NCI-H526 (cell line): Measurements from ENCODE around the gene MPL.
"Not testable (repeated sequence)": the region's sequence is repeated elsewhere in the genome, so short reads cannot be mapped to it uniquely, and the experiment has no call there.

Experiments
- DNase-seq, 2 experiments: peaks; one replicate each; lab custom pipeline; 2025; lab: John Stamatoyannopoulos, UW

The MPL gene

GRCh38 chr1:43377831-43378230, 40.2 kb downstream of the MPL start:
- no peak for DNase-seq

DNA sequence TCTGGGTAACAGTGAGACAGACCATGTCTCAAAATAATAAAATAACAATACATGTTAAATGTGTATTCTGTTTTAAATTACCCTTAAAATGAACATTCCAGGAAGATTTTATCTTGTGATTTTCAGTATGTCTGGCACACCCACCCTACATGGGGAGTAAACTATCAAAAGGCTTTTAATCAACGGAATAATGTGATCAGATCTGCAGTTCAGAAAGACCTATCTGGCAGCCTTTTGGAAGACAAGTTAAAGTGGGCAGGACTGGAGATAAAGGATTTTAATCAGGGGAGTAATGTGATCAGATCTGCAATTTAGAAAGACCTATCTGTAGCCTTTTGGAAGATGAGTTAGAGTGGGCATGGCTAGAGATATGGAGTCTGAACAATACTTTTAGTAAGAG, 41.9 kb downstream of the MPL start:
- no peak for DNase-seq

GRCh38 chr1:43381612-43382011, 44.0 kb downstream of the MPL start:
- no peak for DNase-seq

DNA sequence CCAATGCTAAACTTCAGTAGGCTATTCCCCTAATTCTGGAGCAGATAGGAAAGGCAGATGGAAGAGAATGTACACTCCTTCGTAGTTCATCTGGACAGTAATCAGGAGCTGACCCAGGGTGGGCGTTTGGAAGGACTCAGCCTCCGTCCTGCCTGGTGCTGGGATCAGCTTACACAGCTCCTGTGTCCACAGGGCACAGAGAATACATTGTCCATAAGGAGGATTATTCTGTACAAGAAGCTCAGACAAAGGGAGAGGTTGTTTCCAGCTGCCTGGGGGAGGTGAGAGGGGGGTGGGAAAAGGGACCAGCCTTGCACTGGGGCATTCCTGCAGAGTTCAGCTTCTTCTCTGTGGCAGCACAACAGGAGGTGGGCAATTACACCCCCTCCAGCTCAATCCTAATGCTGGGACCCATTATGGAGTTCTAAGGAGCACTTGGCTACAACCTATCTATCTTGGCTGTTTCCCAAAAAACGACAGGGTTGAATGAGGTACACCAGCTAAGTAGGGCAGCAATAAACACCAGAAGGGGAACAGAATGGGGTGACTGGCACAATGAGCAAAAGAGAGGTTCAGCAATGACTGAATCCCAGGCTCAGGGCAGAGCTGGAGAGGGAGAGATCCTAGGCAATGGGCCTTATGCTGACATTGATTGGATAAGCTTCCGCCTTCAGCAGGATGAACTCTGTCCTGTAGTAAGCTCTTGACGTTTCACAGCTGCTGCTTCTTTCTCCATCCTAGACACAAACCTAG, 44.6 kb downstream of the MPL start:
- DNase-seq: no peak

- peak in 1 of 2 experiments; percentile 28 for DNase-seq
These were observed 45.8 kb downstream of the MPL start for GRCh38 chr1:43383449-43383848.

DNA sequence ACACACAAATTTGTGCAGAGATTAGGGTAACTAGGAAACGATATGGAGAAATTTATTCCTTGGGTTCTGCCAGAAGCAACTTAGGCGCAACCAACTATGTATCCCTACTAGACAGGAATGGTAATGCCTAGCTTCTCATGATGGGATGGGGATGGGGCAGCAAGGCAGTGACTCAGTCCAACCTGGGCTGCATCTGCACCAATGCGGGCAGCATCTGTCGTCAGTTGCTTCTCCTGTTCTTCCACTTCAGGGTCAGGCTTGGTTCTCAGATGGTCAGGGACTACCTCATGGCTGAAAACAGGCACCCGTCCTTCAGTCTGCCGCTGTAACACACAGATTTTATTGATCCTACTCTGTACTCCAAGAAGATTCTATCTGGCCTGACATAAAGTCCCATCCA, 49.1 kb downstream of the MPL start:
- DNase-seq: no peak

DNA sequence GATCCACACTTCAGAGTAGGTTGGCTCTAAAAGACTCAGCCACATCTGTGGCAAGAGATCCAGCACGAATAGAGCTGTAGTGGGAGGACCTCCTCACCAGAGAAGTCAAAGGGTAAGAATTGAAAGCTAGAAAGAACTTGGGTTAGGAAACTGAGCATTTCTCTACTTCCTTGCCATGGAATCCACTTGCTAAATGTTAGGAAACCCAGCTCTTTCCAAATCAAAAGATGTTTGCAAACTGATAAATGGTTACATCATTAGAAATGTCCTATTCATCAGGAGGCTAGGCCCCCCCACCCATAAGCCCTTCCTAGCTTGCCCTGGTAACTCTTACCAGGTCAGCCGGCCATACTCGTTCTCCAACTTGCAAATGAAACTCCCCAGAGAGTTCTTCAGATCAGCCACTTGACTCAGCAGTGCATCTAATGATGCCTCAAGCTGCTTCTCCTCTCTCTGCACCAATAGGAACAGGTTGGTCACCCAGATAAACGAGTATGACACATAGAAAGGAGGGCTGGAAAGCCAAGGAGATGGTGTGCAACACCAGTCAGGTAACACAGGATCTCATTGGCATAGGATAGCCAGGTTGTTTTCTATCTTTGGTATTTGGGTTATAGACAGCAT, 50.5 kb downstream of the MPL start:
- DNase-seq: no peak

DNA sequence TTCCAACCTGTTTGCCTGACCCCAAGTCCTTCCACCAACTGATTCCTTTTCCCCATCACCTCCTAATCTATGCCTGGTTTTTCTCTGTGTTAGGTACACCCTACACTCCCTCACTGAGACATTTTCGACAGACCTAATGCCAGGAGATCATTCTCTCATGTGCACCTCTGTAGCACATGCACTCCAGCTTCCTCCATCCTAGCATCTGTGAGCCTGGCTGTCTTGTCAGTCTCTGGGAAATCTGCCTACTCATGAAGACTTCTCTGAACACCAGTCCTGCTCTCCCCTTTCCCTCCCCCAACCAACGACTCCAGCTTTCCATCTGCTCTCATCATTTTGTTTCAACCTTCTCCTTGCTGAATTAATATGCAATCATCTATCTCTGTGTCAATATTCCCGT, 51.0 kb downstream of the MPL start:
- no peak for DNase-seq

DNA sequence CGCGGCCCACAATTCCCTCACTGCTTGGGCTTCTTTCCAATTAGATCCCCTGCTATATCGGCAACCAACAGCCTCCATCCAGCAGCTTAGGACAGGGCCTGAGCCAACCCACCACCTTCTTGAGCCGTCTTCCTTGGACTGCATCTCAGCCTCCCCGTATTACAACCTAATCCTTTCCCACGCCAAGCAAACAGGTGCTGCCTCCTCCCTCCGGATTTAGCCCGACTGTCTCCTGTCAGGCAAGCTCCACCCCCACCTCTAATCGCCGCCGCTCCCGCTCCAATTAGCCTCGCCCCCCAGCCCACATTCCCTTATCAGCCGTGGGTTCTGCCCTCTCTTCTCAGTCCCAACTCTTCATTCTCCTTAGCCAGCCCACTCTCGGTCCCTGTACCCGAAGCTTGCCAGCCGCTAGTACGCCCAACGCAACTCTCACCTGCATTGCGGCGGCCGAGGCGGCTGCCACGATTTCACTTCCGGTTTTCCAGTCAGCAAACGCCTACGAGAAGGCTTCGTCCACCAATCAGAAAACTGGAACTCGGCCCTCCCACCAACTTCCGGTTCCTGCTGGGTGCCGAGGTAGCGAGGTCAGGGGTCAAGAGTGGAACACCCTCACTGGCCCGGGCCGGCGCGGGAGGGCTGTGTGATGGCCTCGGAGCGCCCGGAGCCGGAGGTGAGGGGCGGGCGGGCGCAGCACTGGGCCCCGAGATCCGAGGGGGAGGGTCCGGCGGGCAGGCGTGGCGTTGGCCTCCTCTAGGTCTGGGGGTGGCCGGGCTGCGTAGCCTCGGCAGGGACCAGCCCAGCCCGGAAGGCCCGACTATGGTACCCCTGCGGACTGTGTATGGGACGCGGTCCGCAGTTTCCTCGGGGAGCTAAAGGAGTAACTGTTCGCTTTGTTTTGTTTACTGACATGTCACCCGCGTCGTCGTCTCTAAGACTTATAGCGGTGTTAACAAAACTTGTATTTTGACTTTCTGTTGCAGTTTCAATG, 52.0 kb downstream of the MPL start, which contains the start of the genes MED8 and SZT2:
Gene MED8 (minus strand): TSS at position 475 of the 988 bp plus-strand sequence. CDS start 36 bp downstream, at position 439.
Gene SZT2 (plus strand): TSS at position 574 of the 988 bp plus-strand sequence. CDS start 70 bp downstream, at position 644.
- peak; percentile 87 to 98 for DNase-seq

GRCh38 chr1:43392702-43393101, 55.1 kb downstream of the MPL start:
- no peak for DNase-seq

- no peak for DNase-seq
These were observed 57.9 kb downstream of the MPL start for GRCh38 chr1:43395523-43395922.

GRCh38 chr1:43396059-43396458, 58.4 kb downstream of the MPL start:
- no peak for DNase-seq

- no peak for DNase-seq
These were observed 60.6 kb downstream of the MPL start for GRCh38 chr1:43398227-43398626.

DNA sequence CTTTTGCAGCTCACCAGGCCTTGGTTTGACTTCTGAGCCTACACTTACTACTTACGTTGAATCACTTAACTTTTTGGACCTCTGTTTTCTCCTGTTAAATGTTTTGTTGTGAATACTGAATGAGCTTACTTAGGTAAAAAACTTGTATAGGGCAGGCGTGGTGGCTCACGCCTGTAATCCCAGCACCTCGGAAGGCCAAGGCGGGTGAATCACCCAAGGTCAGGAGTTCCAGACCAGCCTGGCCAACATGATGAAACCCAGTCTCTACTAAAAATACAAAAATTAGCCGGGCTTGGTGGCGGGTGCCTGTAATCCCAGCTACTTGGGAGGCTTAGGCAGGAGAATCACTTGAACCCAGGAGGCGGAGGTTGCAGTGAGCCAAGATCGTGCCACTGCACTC, 62.8 kb downstream of the MPL start:
- not testable (repeated sequence) for DNase-seq

DNA sequence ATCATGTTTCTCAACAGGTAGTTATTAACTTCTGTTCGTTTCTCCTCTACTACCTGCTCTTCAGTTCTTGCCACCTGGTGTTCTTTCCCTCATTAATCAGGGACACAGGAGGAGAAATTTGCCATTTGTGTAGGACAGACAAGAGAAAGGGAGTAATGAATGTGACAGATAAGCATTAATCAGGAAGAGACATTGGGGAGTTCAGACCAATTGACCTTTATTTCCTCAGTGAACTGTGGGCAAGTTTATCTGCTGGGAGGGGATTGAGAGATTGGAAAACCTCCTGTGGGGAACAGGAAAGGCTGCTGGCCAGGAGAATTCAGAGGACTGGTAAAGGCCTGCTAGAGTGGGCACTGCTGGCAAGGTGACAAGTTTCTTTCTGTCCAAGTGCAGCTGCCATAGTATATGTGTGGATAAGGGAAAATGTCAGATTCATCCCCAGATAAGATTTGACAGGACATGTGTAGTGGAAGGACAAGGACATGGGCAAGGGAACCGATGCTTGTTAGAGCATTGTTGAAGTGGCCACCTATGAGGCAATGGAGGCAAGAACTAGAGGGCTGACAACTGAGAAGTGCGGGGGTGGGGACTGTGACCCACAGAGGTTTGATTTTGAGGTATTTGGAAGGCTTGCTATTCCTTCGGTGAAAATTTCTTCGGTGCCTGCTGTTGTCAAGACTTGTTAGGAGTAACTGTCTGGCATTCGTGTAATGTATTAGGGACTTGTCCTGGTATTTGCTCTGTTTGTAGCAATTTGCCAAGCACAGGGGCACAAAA, 64.7 kb downstream of the MPL start:
- DNase-seq: no peak
